HepG2 (cell line): ENCODE data around the gene TOPBP1. TPM values are rescaled to one million over a fixed set of nuclear protein-coding genes. Genes with fewer than 3 reads are reported as not detected.

Source experiments
- AGO2 ChIP-seq: fragments of 200-400 bp; formaldehyde crosslinking; optimal IDR thresholded peaks from 2 replicates; pipeline ENCODE3; 2017; ENCODE audit warnings: mild to moderate bottlenecking, low read depth, low read length, moderate library complexity
- AHDC1 ChIP-seq: sonication (generic); formaldehyde crosslinking; IDR thresholded peaks from 2 replicates; pipeline ENCODE4 v1.5.1; 2020; ENCODE audit warnings: mild to moderate bottlenecking, missing genetic modification reagents, borderline replicate concordance
- ARHGAP35 ChIP-seq: sonication (generic); formaldehyde crosslinking; IDR thresholded peaks from 2 replicates; pipeline ENCODE4 v1.9.0; 2022; ENCODE audit warnings: mild to moderate bottlenecking, inconsistent platforms, moderate library complexity, missing genetic modification reagents, borderline replicate concordance
- ESRRA ChIP-seq: sonication (generic); formaldehyde crosslinking; IDR thresholded peaks from 2 replicates; pipeline ENCODE4 v1.5.1; 2020; ENCODE audit warnings: mild to moderate bottlenecking, low read depth, missing genetic modification reagents
- HNF4A ChIP-seq: sonication (generic); formaldehyde crosslinking; IDR thresholded peaks from 2 replicates; pipeline ENCODE4 v1.4.0; 2020; ENCODE audit warnings: missing genetic modification reagents
- IKZF5 ChIP-seq: IDR thresholded peaks from 2 replicates; pipeline ENCODE4 v1.6.1; 2018; ENCODE audit warnings: missing genetic modification reagents, mild to moderate bottlenecking, missing compliant biosample characterization
- MNT ChIP-seq: fragments of 450-650 bp; IDR thresholded peaks from 2 replicates; pipeline ENCODE4 v1.6.1; 2016
- NFE2L1 ChIP-seq: sonication (generic); formaldehyde crosslinking; IDR thresholded peaks from 2 replicates; pipeline ENCODE4 v1.4.0; 2020; ENCODE audit warnings: missing genetic modification reagents, mild to moderate bottlenecking, borderline replicate concordance
- PAWR ChIP-seq: sonication (generic); formaldehyde crosslinking; IDR thresholded peaks from 2 replicates; pipeline ENCODE4 v1.4.0; 2020; ENCODE audit warnings: missing genetic modification reagents, mild to moderate bottlenecking, borderline replicate concordance
- SALL1 ChIP-seq: sonication (generic); formaldehyde crosslinking; IDR thresholded peaks from 2 replicates; pipeline ENCODE4 v1.8.0; 2022; ENCODE audit warnings: mild to moderate bottlenecking, missing genetic modification reagents
- SOX5 ChIP-seq: IDR thresholded peaks from 2 replicates; pipeline ENCODE4 v1.6.1; 2016; ENCODE audit warnings: borderline replicate concordance
- TIGD3 ChIP-seq: sonication (generic); formaldehyde crosslinking; IDR thresholded peaks from 2 replicates; pipeline ENCODE4 v1.5.1; 2020; ENCODE audit warnings: mild to moderate bottlenecking, missing genetic modification reagents, borderline replicate concordance
- ZBTB4 ChIP-seq: sonication (generic); formaldehyde crosslinking; IDR thresholded peaks from 2 replicates; pipeline ENCODE4 v1.4.0; 2020; ENCODE audit warnings: missing genetic modification reagents, mild to moderate bottlenecking, borderline replicate concordance
- ZMAT3 ChIP-seq: sonication (generic); formaldehyde crosslinking; conservative IDR thresholded peaks from 2 replicates; pipeline ENCODE4 v1.7.0; 2021; ENCODE audit warnings: missing genetic modification reagents
- ZMYM3 ChIP-seq: sonication (generic); formaldehyde crosslinking; IDR thresholded peaks from 2 replicates; pipeline ENCODE4 v1.5.1; 2020; ENCODE audit warnings: mild to moderate bottlenecking, missing genetic modification reagents
- ZNF3 ChIP-seq: IDR thresholded peaks from 2 replicates; pipeline ENCODE4 v1.7.0; 2017; ENCODE audit warnings: inconsistent platforms
- polyA plus RNA-seq, 8 experiments: library from polyadenylated mRNA; depleted of rRNA in 3 of 8; stranded (reverse) in 7 of 8; unstranded in 1 of 8; fragments of >200 nt; fragmentation: Illumina TruSeq in 4 of 8; extraction: Trizol in 4 of 8; gene quantifications; 2 replicates each; pipeline versions ENCODE4 v1.2.1 to v1.2.3, GENCODE V29; 2011 to 2016; ENCODE audit warnings: low read depth in 4 of 8, missing spikeins in 1 of 8, mixed read lengths in 1 of 8; ENCODE audit not compliant: insufficient read depth in 1 of 8
- total RNA-seq, 5 experiments: library from RNA; depleted of rRNA; stranded (reverse); fragments of >200 nt; fragmentation: Illumina TruSeq; extraction: Trizol; gene quantifications; 2 replicates each; pipeline ENCODE4 v1.2.3, GENCODE V29; 2016; ENCODE audit warnings: low read depth in 1 of 5

The TOPBP1 gene
- total and polyA plus RNA-seq, 2 of the 13 experiments (the other 11 are each of a cell fraction or from before 2014, with no cell fraction given): 24.3 to 42.9 TPM

GRCh38 chr3:133670525-133670995 is 8.8 kb upstream of the TOPBP1 start (continued):
- TF ChIP-seq SOX5 (CRISPR knock-in tag) (peak; percentile 95), AGO2 (no peak), SALL1 (CRISPR knock-in tag) (peak; percentile 97), ZMAT3 (CRISPR knock-in tag) (0 out of 2 replicates have a peak, but pooled peaks have one; percentile 48), ARHGAP35 (CRISPR knock-in tag) (no peak), MNT (0 out of 2 replicates have a peak, but pooled peaks have one; percentile 18), ZNF3 (no peak; the same call in 1 of the 2 replicates), ZMYM3 (CRISPR knock-in tag) (peak; percentile 57; the same call in 1 of the 2 replicates), IKZF5 (CRISPR knock-in tag) (peak; percentile 79), ZBTB4 (no peak; the same call in 1 of the 2 replicates), ESRRA (CRISPR knock-in tag) (peak; percentile 84), TIGD3 (CRISPR knock-in tag) (no peak), NFE2L1 (CRISPR knock-in tag) (no peak), HNF4A (peak; percentile 91), AHDC1 (peak; percentile 98), PAWR (CRISPR knock-in tag) (no peak)
